Activated CD8-positive, alpha-beta T cell treated with anti-CD3 and anti-CD28 coated beads for 36 hours (primary cell): Measurements from ENCODE around the gene MACC1. TPM values are rescaled to one million over a fixed set of nuclear protein-coding genes. Genes with fewer than 3 reads are reported as not detected.

Experiments used
- ATAC-seq: fragments of 200-7000 bp; cut with Tn5 transposase; one replicate; pipeline ENCODE4 v1.10.0; 2021; ENCODE audit warnings: mild to moderate bottlenecking, moderate library complexity
- CTCF ChIA-PET: fragments of 350-600 bp; sonication (Branson Sonifier 250); formaldehyde crosslinking; loops from one replicate; lab custom pipeline; 2021; ENCODE audit warnings: antibody characterized with exemption; lab: Charles Lee
- POLR2A ChIA-PET: fragments of 350-600 bp; sonication (Branson Sonifier 250); formaldehyde crosslinking; loops from one replicate; lab custom pipeline; 2021; ENCODE audit warnings: antibody characterized with exemption; lab: Charles Lee
- DNase-seq: peaks from one replicate; pipeline ENCODE4 v3.0.0-alpha.2; 2020
- H3K27ac Mint-ChIP-seq: one replicate; pipeline ENCODE4 v1.8.0; 2021; ENCODE audit warnings: mild to moderate bottlenecking, mixed read lengths
- H3K27me3 Mint-ChIP-seq: one replicate; pipeline ENCODE4 v1.8.0; 2021; ENCODE audit warnings: mixed read lengths
- H3K36me3 Mint-ChIP-seq: one replicate; pipeline ENCODE4 v1.8.0; 2021; ENCODE audit warnings: low read depth, mixed read lengths
- H3K4me1 Mint-ChIP-seq: one replicate; pipeline ENCODE4 v1.8.0; 2021; ENCODE audit warnings: low read depth, mixed read lengths
- H3K4me3 Mint-ChIP-seq: one replicate; pipeline ENCODE4 v1.8.0; 2021; ENCODE audit warnings: mild to moderate bottlenecking, moderate library complexity, mixed read lengths
- H3K9me3 Mint-ChIP-seq: one replicate; pipeline ENCODE4 v1.8.0; 2021; ENCODE audit warnings: mixed read lengths
- CTCF ChIP-seq: fragments of 200-600 bp; IDR thresholded peaks from one replicate; pipeline ENCODE4 v1.8.0; 2022; ENCODE audit warnings: antibody characterized with exemption, mild to moderate bottlenecking
- intact Hi-C: fragments of 100-400 bp; cut with micrococcal nuclease; formaldehyde crosslinking; loops from one replicate; pipeline ENCODE4 v1.10.0; 2022
- total RNA-seq, 2 experiments: library from RNA; stranded (reverse); gene quantifications; one replicate each; pipeline ENCODE4 v1.2.3, GENCODE V29; 2021

The MACC1 gene
- total RNA-seq, 2 experiments from 2014 or later = 0.14 to 0.38 TPM

GRCh38 chr7:20226860-20227259, 9.7 kb upstream of the MACC1 start:
- Mint-ChIP-seq H3K9me3 (no peaks in the 10 kb centered on the region), H3K27me3 (peaks cover 10% of the 10 kb centered on the region), H3K4me3 (no peak overlapping the region), H3K27ac (no peak overlapping the region), H3K4me1 (no peaks in the 10 kb centered on the region), H3K36me3 (no peaks in the 10 kb centered on the region)
- DNase-seq (no peak), ATAC-seq (no peak)
- CTCF ChIA-PET = no interaction called here
- intact Hi-C loops = no loop called here
- TF ChIP-seq CTCF = no peak
- POLR2A ChIA-PET = no interaction called here

- TF ChIP-seq CTCF = no peak
- Mint-ChIP-seq H3K4me3 (no peak overlapping the region), H3K36me3 (no peaks in the 10 kb centered on the region), H3K9me3 (no peaks in the 10 kb centered on the region), H3K27me3 (peaks cover 13% of the 10 kb centered on the region), H3K27ac (no peak overlapping the region), H3K4me1 (peaks cover 3% of the 10 kb centered on the region)
- DNase-seq (no peak), ATAC-seq (no peak)
- ChIA-PET CTCF (no interaction called here), POLR2A (no interaction called here)
- intact Hi-C loops = no loop called here
These were observed 8.2 kb upstream of the MACC1 start for GRCh38 chr7:20225384-20225783.

GRCh38 chr7:20224025-20224424, 6.8 kb upstream of the MACC1 start:
- no peaks in the 10 kb centered on the region for H3K36me3 Mint-ChIP-seq
- intact Hi-C loops = no loop called here
- no peak for TF ChIP-seq CTCF
- DNase-seq = no peak
- H3K4me1 Mint-ChIP-seq = peaks cover 7% of the 10 kb centered on the region
- H3K27ac Mint-ChIP-seq = no peak overlapping the region
- POLR2A ChIA-PET = no interaction called here
- ATAC-seq = no peak
- peaks cover 13% of the 10 kb centered on the region for H3K27me3 Mint-ChIP-seq
- no peaks in the 10 kb centered on the region for H3K9me3 Mint-ChIP-seq
- no peak overlapping the region for H3K4me3 Mint-ChIP-seq
- CTCF ChIA-PET = no interaction called here

GRCh38 chr7:20223356-20223755, 6.2 kb upstream of the MACC1 start:
- no peak for DNase-seq
- Mint-ChIP-seq H3K27ac (no peak overlapping the region), H3K9me3 (no peaks in the 10 kb centered on the region), H3K4me1 (peaks cover 11% of the 10 kb centered on the region), H3K4me3 (no peak overlapping the region), H3K36me3 (no peaks in the 10 kb centered on the region), H3K27me3 (peaks cover 13% of the 10 kb centered on the region)
- TF ChIP-seq CTCF = no peak
- ATAC-seq = no peak
- intact Hi-C loops = no loop called here
- ChIA-PET CTCF (no interaction called here), POLR2A (no interaction called here)

GRCh38 chr7:20222219-20222828, 5.1 kb upstream of the MACC1 start:
- peaks cover 13% of the 10 kb centered on the region for H3K27me3 Mint-ChIP-seq
- POLR2A ChIA-PET = no interaction called here
- H3K9me3 Mint-ChIP-seq = no peaks in the 10 kb centered on the region
- no peak overlapping the region for H3K4me3 Mint-ChIP-seq
- intact Hi-C loops = no loop called here
- H3K36me3 Mint-ChIP-seq = no peaks in the 10 kb centered on the region
- no peak for TF ChIP-seq CTCF
- no peak overlapping the region for H3K27ac Mint-ChIP-seq
- CTCF ChIA-PET = no interaction called here
- no peak for DNase-seq
- ATAC-seq = no peak
- peaks cover 14% of the 10 kb centered on the region for H3K4me1 Mint-ChIP-seq
